Right ventricle myocardium inferior (tissue), 1 donor: Measurements from ENCODE around the gene RPS21. TPM values are rescaled to one million over a fixed set of nuclear protein-coding genes. Genes with fewer than 3 reads are reported as not detected.

ENCODE experiments used
- ATAC-seq: fragments of 200-7000 bp; cut with Tn5 transposase; one replicate; pipeline ENCODE4 v1.9.1; 2020; ENCODE audit warnings: mild to moderate bottlenecking, moderate library complexity
- DNase-seq: peaks from one replicate; pipeline ENCODE4 v3.0.0; 2021; ENCODE audit errors: missing footprints
- intact Hi-C: fragments of 100-400 bp; cut with DNase I; formaldehyde crosslinking; loops from one replicate; pipeline ENCODE4 v1.11.0; 2022
- total RNA-seq: library from RNA; stranded (reverse); fragmentation: NEBNext Ultra II Directional; extraction: Animal tissue kit (Norgen Biotek cat#: 25700); gene quantifications from one replicate; pipeline ENCODE4 v1.2.1, GENCODE V29; 2021
- donor health status: DM: no; HTN: yes; CAD: no; lungs with severe emphysema.

The RPS21 gene
- total RNA-seq, 1 donor from 2014 or later, result 782 TPM

DNA sequence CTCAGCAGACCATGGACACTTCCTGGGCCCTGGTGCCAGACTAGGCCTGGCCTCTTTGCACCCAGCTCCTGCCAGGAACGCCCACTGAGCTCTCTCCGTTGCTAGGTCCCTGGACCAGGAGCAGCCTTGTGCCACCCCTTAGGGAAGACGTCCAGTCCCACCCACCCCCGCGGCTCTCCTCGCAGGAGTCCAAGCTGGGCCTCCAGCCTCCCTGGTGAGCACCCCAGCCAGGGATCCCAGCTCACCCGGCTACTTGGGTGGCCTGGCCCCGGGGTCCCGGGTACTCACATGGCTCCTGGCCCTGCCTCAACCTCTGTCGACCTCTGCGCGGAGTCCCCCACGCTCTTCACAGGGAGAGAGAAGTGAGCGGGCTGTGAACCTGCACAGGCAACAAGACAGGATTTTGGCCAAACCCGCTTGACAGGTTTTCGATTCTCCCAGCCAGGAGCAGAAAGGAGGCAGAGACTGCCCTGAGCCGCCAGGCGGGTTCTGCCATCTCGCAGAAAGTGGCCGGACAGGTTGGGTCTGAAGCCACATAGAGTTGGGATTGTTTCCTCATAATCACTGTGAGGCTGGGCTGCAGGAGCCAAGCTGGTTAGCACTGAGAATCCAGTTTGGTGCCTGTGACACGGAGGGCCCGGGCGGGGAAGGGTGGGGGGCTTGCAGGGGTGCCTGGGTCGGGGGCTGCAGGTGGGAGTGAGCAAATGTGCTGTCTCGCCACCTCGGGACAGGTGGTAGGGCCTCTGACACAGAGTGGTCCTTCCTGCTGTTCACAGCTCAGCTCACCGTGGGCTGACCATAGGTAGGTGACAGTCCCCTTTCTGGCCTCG is 40.5 kb downstream of the RPS21 start, which contains the start of gene RBBP8NL:
Gene RBBP8NL, minus strand, starts transcription at position 368 of the 830 bp plus-strand sequence. CDS start 7,892 bp downstream, outside the sequence.
- intact Hi-C loops, result no loop called here
- ATAC-seq (no peak), DNase-seq (no peak)

DNA sequence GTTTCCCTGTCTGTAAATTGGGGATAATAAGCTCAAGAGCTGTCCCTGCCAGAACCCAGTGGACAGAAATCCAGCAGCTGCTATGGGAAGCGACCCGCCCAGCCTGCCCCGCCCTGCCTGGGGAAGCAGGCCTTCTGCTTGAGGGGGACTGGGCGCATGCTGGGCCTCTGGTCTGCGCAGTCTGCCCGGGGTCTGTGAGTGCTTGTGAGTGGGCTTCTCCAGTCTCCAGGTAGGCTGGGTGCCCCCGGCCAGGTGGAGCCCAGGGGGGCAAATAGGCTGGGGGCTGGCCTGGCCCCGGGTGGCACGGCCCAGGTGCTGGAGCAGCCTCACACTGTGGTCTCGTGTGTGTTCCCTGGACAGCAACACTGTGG is 41.1 kb downstream of the RPS21 start:
- DNase-seq, result no peak
- ATAC-seq, result no peak
- intact Hi-C loops, result no loop called here

DNA sequence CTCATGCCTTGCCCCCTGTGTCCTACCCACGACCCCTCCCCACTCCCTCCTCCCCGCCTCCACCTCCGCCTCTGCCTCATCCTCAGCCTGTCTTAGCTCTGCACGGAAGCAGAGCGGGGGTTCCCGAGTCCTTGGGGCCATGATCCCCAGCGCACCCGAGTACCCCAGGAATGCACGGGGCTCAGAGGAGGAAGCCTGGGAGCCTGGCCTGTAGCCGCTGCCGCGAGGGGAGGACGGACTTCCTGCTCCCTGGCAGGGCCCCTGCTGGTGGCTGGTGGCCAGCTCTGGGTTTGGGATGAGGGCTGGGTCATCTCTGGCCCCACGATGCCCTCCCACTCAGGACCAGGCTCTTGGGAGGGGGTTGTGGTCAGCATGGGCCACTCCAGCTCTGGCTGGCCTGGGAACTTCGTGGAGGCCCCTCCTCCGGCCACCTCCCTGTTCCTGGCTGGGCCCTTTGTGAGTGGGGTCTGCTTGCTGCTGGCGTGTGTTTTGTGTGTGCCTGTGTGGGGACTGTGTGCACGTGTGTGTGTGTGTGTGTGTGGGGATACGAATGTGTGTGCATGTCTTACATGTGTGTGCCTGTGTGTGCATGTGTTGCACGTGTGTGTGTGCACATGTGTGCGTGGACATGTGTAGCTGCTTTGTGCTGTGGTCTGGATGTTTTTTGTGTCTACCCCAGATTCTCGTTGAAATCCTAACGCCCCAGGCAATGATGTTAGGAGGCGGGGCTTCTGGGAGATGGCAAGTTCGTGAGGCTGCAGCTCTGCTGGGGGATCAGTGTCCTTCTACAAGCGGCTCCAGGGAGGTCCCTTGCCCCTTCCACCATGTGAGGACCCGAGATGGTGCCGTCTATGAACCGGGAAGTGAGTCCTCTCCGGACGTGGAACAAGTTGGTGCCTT is 41.7 kb downstream of the RPS21 start:
- DNase-seq (no peak), ATAC-seq (no peak)
- intact Hi-C loops, result no loop called here

DNA sequence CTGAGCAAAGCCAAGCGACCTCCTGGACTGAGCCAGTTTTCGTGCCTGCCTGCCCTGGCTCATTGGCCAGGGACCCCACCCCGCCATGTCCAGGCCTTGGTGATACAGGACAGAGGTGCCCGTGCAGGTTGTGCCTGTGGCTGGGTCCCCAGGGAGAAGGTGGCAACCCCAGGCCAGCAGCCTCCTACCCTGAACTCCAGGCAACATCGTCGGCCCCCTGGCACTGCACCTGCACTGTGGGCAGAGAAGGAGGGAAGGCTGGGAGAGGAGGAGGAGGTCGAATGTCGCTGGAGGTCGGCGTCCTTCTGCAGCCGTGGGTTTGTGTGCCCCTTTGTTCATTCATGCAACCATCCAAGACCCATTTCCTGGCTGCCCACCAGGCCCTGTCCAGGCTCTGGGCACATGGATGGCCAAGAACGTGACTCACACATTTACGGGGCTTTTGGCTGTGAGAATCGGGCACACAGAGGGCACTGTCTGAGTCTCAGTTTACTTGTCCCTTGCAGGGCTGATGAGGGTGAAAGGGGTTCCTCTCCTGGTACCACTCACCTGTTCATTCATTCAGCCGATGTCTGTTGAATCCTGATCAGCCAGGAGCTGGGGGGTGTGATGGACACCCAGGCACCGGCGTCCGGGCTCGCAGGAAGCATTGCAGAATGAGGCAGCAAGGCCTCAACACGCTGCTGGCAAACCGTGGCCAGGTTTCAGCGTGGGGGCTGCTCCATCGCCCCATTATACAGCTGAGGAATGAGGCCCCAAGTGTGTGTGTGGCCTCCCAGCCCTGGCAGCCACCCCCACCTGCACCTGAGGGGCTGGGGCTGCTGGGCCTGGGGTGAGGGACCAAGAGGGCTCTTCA is 42.8 kb downstream of the RPS21 start:
- intact Hi-C loops, result no loop called here
- ATAC-seq (no peak), DNase-seq (no peak)

DNA sequence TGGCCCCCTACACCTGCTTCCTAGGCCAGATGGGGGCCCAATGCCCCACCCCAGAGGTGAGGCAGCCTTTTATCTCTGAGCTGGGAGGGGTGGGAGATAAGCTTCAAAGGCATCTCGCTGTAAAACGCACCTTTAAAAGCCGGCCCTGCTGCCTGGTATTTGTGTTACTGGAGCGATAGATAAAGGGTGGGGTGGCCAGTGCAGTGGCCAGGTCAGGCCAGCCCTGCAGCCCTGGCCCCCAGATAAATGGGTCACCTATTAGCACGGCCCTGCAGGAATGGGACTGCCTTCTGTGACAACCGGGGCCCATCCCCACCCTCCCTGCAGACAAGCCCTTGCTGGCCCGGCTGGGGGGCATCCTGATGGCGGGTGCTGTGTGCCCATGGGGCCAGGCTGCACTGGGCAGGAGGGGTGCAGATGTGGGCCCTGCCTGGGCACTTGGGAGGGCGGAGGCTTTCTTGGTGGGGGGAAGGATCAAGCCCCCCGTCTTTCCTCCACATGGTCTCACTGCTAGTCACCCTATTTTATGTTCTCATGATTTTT is 43.5 kb downstream of the RPS21 start:
- intact Hi-C loops, result no loop called here
- DNase-seq (no peak), ATAC-seq (no peak)

DNA sequence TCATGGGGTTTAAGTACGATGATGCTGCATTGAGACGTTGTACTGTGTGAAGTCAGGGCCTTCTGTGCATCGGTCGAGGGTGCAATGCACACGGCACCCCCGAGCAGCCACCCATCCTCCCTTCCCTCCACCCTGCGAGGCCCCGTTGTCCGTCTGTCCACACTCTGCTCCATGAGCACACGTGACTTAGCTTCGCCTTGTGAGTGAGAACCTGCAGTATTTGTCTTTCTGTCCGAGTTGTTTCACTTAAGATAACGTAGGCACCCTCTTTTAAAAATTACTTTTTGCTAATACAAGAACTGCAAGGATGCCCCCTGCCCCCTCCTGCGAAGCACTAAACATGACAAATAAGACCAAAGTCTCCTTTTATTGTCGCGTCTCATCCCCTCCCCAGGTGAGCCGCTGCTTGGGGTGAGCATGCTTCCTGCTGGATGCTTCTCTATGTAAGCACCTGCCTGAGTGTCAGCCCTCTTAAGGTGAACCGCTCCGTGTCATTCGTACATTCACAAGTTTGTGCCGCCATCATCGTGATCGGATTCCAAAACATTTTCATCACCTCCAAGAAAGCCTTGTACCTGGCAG is 44.1 kb downstream of the RPS21 start:
- intact Hi-C loops, result no loop called here

DNA sequence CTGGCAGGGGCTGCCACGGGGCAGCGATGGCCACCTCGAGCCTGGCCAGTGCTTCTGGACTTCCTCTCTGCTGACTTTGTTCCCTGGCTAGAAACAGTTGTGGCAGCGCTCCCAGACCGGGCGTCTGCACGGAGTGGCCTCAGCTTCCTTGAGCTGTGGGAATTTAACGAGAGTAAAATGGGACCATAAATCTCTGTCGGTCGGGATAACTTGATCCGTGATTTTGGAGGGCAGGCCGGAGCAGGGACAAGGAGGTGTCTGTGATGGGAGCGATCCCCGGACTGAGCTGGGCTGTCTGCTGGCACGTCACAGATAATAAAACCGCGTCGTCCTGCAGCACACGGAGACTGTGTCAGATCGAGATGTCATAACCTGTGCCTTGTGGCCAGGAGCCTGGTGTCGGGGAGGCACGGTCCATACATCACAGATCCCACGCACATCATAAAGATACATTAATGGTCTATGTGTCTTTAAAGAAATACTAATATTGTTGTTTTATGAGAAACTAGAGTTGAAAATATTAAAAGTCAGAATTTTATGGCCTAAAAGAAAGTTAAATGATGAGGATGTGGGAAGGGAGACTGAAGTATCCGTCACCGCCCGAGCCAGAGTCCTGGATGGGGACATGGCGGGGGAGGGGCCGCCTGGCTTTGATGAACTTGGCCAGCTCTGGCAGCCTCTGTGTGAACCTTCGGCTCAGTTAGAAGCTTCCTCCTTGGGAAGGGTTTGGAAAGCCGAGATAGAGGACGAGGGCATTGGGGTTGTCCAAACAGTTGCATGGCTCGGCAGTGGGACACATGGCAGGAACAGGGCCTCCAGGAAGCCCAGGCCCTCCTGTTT is 47.0 kb downstream of the RPS21 start:
- intact Hi-C loops, result no loop called here
- ATAC-seq (peak; percentile 52), DNase-seq (no peak)

More for the DNA sequence above, 44.1 kb downstream of the RPS21 start:
- no peak for ATAC-seq
- no peak for DNase-seq

DNA sequence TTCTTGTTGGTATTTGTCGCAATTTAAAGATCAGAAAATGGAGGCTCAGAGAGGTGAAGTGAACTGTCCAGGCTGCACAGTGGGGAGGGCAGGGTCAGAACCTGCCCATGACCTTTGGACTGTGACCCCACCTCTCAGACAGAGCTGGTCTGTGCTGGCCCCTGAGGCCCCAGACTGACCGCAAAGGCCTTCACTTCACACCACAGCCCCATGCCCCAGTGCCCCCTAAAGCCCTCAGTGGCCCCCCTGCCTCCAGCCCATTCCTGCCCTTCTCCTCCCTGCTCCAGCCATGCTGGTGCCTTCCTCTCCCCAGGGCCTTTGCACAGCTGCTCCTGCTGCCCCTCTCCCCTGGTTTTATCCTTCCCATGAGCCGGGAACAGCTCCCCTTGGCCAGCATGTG is 49.8 kb downstream of the RPS21 start:
- DNase-seq, result no peak
- intact Hi-C loops, result no loop called here
- ATAC-seq, result no peak

DNA sequence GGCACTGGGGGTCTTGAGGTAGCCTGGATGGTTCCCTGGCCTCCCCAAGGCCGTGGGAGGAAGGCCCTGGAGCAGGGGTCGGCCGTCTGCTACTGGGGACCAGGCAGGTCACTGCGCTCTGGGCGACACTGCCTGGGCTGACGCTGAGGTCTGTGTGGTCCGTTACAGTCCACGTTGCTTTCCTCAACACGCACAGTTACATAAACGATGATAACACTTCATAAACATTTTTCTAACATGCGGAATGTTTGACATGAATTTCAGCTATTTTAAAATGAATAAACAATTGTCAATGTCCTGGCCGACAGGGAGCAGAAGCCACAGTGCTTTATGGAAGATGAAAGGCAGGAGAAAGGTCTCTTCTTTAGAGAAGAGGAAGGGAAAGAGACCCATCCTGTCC is 50.6 kb downstream of the RPS21 start:
- no peak for ATAC-seq
- intact Hi-C loops, result no loop called here
- no peak for DNase-seq

DNA sequence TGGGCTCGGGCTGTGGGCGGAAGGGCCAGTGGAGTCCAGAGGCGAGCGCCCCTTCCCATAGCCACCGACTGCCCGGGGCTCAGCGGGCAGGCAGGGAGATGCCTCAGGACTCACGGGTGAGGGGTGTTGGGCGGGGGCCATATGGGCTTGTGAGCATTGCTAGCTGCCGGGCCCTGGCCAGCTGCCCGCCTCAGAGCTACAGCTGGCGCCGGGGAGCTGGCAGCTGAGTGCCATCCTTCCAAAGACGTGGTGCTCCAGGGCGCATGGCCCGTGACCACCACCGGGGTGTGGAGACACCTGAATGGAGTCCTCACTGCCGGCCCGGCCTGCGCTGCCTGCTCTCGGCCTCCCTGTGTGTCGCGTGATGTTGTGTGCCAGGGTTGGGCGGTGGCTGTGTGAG is 51.0 kb downstream of the RPS21 start:
- ATAC-seq (peak; percentile 29), DNase-seq (no peak)
- intact Hi-C loops, result no loop called here

Other genes starting within 250 kb of the RPS21 start
- 230 TPM for gene PSMA7, start 243.7 kb upstream of the RPS21 start, total RNA-seq
- 7.8 TPM for gene SS18L1, start 243.3 kb upstream of the RPS21 start, total RNA-seq
- gene MTG2, start 204.1 kb upstream of the RPS21 start, total RNA-seq, result 21.6 TPM
- not detected for gene HRH3, start 166.8 kb upstream of the RPS21 start, total RNA-seq
- gene OSBPL2, start 148.6 kb upstream of the RPS21 start, total RNA-seq, result 59.5 TPM
- 73.9 TPM for gene ADRM1, start 84.1 kb upstream of the RPS21 start, total RNA-seq
- gene LAMA5, start 19.8 kb upstream of the RPS21 start, total RNA-seq, result 89.3 TPM
- 18.1 TPM for gene CABLES2, start 20.2 kb downstream of the RPS21 start, total RNA-seq
- gene RBBP8NL, start 40.4 kb downstream of the RPS21 start, total RNA-seq, result not detected
- gene GATA5, start 88.9 kb downstream of the RPS21 start, total RNA-seq, result 1.7 TPM